IPS DF 19.7 (cell line): ENCODE data around the gene ITSN1.
"Not testable (repeated sequence)": the region's sequence is repeated elsewhere in the genome, so short reads cannot be mapped to it uniquely, and the experiment has no call there.

Experiments used
- DNase-seq: peaks from one replicate; pipeline ENCODE4 v3.0.0-alpha.2; 2013; ENCODE audit warnings: low read depth, low spot score

The ITSN1 gene

GRCh38 chr21:33767960-33768359 is 125.7 kb downstream of the ITSN1 start:
- no peak for DNase-seq

DNA sequence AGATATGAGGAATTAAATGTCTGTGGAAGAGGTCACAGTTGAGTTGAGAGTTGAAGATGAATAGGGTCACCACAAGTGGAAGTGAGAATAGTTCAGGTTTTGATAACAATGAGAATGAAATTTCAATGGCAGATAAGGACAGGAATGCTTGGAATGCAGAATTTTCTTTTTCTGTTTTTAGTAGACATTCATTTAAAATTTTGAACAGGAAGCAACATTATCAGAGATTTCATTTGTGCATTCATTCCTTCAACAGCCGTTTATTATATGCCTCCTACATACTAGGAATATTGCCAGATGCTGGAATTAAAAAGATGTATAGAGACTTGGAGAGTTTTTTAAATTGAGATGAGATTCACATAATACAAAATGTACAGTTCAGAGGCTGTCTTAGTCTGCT is 126.8 kb downstream of the ITSN1 start:
- DNase-seq, result no peak

GRCh38 chr21:33770542-33770941 is 128.2 kb downstream of the ITSN1 start:
- no peak for DNase-seq

DNA sequence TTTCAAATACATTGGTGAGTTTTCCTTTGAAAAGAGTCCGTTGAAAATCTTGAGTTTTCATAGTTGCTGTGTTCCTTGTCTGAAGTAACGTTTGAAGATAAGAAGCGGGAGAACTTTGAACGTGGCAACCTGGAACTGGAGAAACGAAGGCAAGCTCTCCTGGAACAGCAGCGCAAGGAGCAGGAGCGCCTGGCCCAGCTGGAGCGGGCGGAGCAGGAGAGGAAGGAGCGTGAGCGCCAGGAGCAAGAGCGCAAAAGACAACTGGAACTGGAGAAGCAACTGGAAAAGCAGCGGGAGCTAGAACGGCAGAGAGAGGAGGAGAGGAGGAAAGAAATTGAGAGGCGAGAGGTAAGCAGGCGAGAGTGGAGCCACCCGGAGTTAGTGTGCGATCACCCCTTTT is 129.7 kb downstream of the ITSN1 start:
- DNase-seq, result no peak

- DNase-seq, result no peak
Observed at GRCh38 chr21:33774551-33774950, 132.2 kb downstream of the ITSN1 start.

DNA sequence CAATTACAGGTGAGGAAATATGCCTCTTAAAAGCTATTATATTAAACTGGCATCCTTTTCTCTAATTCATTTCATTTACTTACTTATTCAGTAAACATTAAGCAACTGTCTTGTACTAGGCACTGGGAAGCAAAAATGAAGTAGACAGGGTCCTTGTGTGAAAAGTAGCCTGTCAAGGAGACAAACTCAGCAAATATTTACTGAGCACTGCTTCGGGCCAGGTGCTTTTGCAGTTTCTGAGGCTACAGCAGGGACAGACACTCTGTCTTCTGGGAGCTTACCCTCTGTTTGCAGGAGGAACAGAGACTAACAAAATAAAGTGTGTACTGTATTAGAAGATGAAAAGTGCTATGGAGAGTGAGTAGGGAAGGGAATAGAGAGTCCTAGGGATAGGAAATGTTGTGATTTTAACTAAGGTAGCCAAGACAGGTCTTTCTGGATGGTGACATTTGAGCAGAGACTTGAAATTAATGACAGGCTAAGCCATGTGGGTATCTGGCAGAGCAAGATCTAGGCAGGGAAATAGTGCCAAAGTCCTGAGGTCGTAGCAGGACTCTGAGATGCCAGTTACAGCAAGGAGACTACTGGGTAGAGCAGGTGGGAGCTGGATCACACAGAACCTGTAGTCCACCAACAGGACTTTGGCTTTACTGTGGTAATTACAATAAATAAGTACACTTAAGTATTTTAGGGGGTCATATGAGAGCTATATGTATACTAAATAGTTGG is 133.0 kb downstream of the ITSN1 start:
- DNase-seq, result no peak

- DNase-seq, result no peak
Observed at GRCh38 chr21:33780631-33781030, 138.3 kb downstream of the ITSN1 start.

DNA sequence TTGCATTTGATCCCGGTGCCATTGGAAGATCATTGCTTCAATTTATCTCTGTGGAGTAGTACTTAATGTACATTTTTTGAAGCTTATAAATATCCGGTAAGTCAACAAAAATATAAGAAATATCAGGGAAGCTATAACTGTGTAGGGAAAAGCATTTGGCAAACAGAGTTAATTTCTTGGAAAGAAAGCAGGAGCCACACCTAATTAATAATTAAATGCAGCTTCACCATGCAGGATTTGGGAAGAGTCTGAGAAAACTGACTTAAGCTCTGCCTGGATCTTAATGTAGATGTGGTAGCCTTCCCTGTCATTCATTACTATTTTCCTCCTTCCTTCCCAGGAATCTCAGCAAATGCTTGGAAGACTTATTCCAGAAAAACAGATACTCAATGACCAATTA is 138.8 kb downstream of the ITSN1 start:
- no peak for DNase-seq

- DNase-seq, result no peak
Observed at GRCh38 chr21:33783187-33783979, 141.1 kb downstream of the ITSN1 start.

DNA sequence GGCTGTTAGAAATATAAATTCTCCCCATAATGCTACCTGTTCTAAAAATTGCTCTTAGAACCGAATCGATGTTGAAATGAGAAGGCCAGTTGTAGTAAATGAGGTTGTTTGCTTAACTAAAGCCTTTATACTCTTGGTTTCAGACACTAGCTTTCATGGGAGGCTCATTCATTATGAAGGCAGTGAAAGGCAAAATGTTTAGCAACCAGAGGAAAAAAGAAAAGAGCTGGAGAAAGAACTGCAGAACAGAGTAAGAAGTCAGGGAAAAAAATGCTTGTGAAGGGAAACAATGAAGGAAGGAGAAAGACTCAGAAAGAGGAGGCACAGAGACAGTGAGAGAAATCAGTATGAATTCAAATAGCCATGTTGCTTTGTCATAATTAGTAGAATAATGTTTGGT is 145.1 kb downstream of the ITSN1 start:
- no peak for DNase-seq

DNA sequence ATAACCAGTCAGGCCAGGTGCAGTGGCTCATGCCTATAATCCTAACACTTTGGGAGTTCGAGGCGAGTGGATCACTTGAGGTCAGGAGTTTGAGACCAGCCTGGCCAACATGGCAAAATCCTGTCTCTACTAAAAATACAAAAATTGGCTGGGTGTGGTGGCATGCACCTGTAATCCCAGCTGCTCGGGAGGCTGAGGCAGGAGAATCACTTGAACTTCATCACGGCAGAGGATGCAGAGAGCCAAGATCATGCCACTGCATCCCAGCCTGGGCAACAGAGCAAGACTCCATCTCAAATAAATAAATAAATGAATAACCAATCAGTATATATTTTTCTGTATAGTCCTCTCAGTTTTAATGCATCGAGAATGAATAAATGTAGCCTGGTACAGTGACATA is 146.1 kb downstream of the ITSN1 start:
- not testable (repeated sequence) for DNase-seq

DNA sequence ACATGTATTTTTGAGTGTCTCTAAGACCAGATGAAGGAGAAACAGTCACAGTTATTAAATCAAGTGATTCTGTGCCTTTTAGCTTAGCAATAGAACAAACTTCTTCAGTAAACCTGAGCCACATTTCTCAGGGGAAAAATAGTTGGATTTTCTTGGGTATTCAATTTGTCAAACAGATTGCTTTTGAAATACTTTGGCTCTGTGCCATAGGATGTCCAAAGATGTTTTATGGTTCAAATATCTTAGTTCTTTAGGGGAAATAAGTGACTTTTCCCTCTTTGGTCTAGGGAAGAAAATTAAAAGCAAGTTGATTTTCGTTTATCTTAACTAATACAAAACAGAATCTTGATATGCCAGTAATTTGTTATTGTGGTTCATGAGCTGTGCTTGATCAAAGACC is 147.4 kb downstream of the ITSN1 start:
- DNase-seq, result no peak

- DNase-seq, result no peak
Observed at GRCh38 chr21:33791073-33791472, 148.8 kb downstream of the ITSN1 start.

DNA sequence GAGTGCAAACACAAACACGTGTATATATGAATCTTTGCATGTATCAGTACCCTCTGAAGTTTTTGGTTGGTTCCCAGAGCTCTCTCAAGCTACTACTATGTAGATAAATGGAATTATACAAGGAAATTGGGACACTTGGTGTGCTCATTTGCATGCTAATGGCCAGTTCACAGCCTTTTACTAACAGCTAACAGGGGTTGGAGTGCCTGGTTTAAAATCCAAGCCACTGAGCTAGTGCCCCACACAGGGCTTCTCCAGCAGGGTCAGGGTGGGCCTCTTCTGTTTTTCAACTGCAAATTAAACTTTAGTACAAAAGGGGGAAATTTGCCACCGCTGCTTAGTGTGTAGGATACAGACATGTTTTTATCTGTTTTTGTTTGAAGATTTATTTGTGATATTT is 152.3 kb downstream of the ITSN1 start:
- no peak for DNase-seq

- no peak for DNase-seq
Observed at GRCh38 chr21:33797565-33797964, 155.3 kb downstream of the ITSN1 start.

- DNase-seq, result no peak
Observed at GRCh38 chr21:33799378-33800090, 157.2 kb downstream of the ITSN1 start.

GRCh38 chr21:33800753-33801423 is 158.6 kb downstream of the ITSN1 start:
- no peak for DNase-seq

GRCh38 chr21:33801424-33802405 is 159.4 kb downstream of the ITSN1 start:
- no peak for DNase-seq

DNA sequence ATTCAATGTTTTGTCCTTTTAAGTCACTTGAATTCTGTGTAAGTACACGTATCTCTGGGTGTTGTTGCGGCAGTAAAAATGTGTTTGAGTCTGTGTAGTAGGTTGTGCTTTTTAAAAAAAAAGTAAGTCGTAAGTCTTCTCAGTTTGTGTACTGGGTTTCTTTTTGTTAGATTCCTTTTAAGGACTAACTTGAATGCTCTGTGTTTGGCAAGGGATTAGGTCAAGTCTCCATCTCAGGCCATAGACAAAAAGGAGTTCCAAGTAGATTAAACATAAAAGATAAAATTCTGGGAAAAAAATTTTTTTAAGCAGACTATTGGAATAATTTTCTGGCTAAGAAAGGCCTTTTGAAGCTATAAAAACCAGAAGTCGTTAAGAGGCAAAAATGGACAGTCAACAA is 160.2 kb downstream of the ITSN1 start:
- no peak for DNase-seq

GRCh38 chr21:33808715-33809367 is 166.5 kb downstream of the ITSN1 start:
- no peak for DNase-seq
